ENCODE results near the gene SLC25A21. TPM values are rescaled to one million over a fixed set of nuclear protein-coding genes. Genes with fewer than 3 reads are reported as not detected.

Gene SLC25A21
- total and polyA plus RNA-seq, 9 donors, result 0.57 to 1.6 (median 1.1) TPM; not detected in 1

DNA sequence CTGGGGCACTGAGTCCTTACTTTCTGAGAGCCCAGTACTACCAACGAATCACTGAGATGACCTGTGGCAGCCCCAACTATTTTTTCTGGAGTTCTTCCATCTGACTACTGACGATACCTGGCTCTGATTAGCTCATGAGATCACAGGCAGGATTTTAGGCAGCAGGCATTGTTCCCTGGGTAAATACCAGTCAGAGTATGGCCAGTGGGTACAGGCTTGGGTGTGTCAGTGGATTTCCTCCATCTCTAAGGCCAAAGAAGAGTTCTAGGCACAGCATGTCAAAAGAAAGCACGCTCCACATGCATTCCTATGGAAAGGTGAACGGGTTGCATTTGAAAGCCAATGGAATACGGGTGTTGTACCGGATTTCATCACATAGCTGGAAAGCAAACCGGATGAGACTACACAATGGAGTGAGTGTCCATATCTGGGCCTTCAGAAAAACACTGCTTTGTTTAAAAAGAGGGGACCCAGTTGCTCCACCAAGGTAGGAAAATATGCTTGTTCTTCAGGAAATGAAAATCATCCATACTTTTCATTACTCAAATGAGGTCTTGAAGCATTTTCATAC, 455.7 kb downstream of the SLC25A21 start:
- WGBS, 3 donors, result 82 to 90% (median 87%) methylated on average over 7 of the region's 7 CpGs
- no peaks in the 10 kb centered on the region for H3K9me3 ChIP-seq
- no peaks in the 10 kb centered on the region for H3K36me3 ChIP-seq
- no peak overlapping the region for H3K4me3 ChIP-seq
- H3K4me1 ChIP-seq (ENCODE audit: insufficient read depth), result peaks cover 3% of the 10 kb centered on the region
- no peak for DNase-seq
- TF ChIP-seq EP300 (IDR thresholded peaks at IDR 0.05) (no peak), POLR2A (IDR thresholded peaks at IDR 0.05) (no peak)
- TF ChIP-seq, protein P1, sequence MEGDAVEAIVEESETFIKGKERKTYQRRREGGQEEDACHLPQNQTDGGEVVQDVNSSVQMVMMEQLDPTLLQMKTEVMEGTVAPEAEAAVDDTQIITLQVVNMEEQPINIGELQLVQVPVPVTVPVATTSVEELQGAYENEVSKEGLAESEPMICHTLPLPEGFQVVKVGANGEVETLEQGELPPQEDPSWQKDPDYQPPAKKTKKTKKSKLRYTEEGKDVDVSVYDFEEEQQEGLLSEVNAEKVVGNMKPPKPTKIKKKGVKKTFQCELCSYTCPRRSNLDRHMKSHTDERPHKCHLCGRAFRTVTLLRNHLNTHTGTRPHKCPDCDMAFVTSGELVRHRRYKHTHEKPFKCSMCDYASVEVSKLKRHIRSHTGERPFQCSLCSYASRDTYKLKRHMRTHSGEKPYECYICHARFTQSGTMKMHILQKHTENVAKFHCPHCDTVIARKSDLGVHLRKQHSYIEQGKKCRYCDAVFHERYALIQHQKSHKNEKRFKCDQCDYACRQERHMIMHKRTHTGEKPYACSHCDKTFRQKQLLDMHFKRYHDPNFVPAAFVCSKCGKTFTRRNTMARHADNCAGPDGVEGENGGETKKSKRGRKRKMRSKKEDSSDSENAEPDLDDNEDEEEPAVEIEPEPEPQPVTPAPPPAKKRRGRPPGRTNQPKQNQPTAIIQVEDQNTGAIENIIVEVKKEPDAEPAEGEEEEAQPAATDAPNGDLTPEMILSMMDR (IDR thresholded peaks at IDR 0.05), result no peak
- intact Hi-C loops (cut with DNase I), result no loop called here
- no peaks in the 10 kb centered on the region for H3K27me3 ChIP-seq
- no peak overlapping the region for H3K27ac ChIP-seq

DNA sequence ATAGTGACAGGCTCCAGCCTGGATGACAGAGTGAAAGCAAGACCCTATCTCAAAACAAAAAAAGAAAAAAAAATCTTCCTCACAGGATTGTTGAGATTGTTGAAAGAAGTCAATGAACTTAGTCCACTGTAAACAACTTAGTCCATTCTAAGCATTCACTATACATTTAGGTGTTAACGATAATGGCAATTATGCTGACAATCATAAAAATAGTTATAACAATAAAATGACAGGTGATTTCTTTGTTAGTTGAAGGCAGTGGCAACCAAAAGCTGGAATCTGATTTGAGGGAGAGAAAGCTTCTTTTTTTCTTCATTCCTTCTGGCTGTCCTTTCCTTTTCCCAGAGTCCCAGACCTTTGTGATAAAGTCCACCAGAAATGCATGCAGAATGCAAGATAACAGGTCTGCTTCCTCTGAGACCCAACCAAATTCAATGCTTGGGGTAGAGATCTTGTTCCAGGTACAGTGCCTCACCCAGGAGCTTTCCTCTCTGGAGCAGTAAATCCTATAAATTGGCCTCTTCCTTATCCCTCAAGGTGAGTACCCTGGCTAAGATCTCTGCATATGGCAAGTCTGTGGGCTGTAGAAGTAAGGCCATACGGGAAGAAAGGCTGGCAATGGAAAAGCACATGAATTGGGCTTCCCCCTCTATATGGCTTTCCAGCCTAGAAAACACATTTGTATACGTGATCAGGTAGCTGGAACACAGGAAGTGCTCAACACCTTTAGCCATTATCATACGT, 458.3 kb downstream of the SLC25A21 start:
- Histone ChIP-seq H3K27ac (no peak overlapping the region), H3K27me3 (no peaks in the 10 kb centered on the region), H3K9me3 (no peaks in the 10 kb centered on the region), H3K4me1 (ENCODE audit: insufficient read depth) (no peaks in the 10 kb centered on the region), H3K36me3 (no peaks in the 10 kb centered on the region), H3K4me3 (no peak overlapping the region)
- DNase-seq, result no peak
- intact Hi-C loops (cut with DNase I), result no loop called here
- 74 to 85% (median 76%) methylated on average over 4 of the region's 4 CpGs for WGBS, 3 donors
- TF ChIP-seq, protein P1 (IDR thresholded peaks at IDR 0.05), result no peak
- no peak for TF ChIP-seq POLR2A (IDR thresholded peaks at IDR 0.05)
- no peak for TF ChIP-seq EP300 (IDR thresholded peaks at IDR 0.05)

DNA sequence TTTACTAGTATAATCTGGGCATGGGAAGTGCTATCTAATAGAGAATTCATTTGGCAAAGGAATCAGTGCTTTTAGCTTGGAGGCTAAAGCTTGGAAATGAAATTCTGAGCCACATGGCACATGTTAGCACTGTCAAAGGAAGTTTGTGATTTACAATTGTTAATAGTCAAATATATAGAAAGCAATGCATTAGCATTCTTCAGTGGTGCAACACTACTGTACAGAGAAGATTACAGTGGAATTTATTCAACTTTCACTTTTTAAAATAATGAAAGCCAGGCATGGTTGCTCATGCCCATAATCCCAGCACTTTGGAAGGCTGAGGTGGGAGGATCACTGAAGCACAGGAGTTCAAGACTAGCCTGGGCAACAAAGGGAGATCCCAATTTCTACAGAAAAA, 464.8 kb downstream of the SLC25A21 start:
- TF ChIP-seq POLR2A (IDR thresholded peaks at IDR 0.05) (no peak), EP300 (IDR thresholded peaks at IDR 0.05) (no peak)
- TF ChIP-seq, protein P1 (IDR thresholded peaks at IDR 0.05), result no peak
- H3K4me3 ChIP-seq, result no peak overlapping the region
- intact Hi-C loops (cut with DNase I), result no loop called here
- H3K27me3 ChIP-seq, result no peaks in the 10 kb centered on the region
- no peak for DNase-seq
- H3K4me1 ChIP-seq (ENCODE audit: insufficient read depth), result no peaks in the 10 kb centered on the region
- H3K9me3 ChIP-seq, result no peaks in the 10 kb centered on the region
- H3K27ac ChIP-seq, result no peak overlapping the region
- H3K36me3 ChIP-seq, result no peaks in the 10 kb centered on the region

DNA sequence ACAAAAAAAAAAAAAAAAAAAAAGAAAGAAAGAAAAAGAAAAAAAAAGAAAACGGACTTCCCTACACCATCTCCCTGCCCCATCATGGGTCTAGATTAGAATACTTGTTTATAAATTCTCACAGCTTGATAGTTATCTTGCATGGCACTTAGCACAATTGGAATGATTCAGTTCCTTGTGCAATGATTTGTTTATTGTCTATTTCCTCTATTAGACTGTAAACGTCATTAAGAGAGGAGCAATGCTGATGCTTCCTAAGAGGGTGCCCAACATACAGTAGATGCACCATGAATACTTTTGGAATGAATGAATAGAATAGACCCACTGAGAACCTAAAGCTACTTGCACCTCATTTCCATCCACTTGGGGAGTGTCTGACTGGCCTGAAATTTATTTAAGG, 469.9 kb downstream of the SLC25A21 start:
- Histone ChIP-seq H3K9me3 (no peaks in the 10 kb centered on the region), H3K27ac (no peak overlapping the region), H3K27me3 (no peaks in the 10 kb centered on the region), H3K36me3 (no peaks in the 10 kb centered on the region), H3K4me1 (ENCODE audit: insufficient read depth) (no peaks in the 10 kb centered on the region), H3K4me3 (no peak overlapping the region)
- WGBS, 3 donors, result 69 to 80% (median 70%) methylated on average over 2 of the region's 2 CpGs
- intact Hi-C loops (cut with DNase I), result no loop called here
- no peak for TF ChIP-seq EP300 (IDR thresholded peaks at IDR 0.05)
- TF ChIP-seq, protein P1 (IDR thresholded peaks at IDR 0.05), result no peak
- no peak for TF ChIP-seq POLR2A (IDR thresholded peaks at IDR 0.05)
- DNase-seq, result no peak

Measured in ovary (tissue), 9 donors.